ENCODE results near the gene POLE2. TPM values are rescaled to one million over a fixed set of nuclear protein-coding genes. Genes with fewer than 3 reads are reported as not detected.

Gene POLE2
- total RNA-seq, 1 experiment from 2014 or later, result 31.4 TPM

Other genes starting within 250 kb of the POLE2 start
- 1,677 and 1,733 TPM in 2 replicates for gene RPS29, start 101.8 kb downstream of the POLE2 start, total RNA-seq (2022)
- gene LRR1, start 89.3 kb downstream of the POLE2 start, total RNA-seq (2022), result 32.0 and 34.8 TPM in 2 replicates
- 181 and 191 TPM in 2 replicates for gene RPL36AL, start 67.6 kb downstream of the POLE2 start, total RNA-seq (2022)
- gene MGAT2, start 67.4 kb downstream of the POLE2 start, total RNA-seq (2022), result 42.1 and 47.5 TPM in 2 replicates
- gene DNAAF2, start 53.0 kb downstream of the POLE2 start, total RNA-seq (2022), result 11.4 and 11.5 TPM in 2 replicates
- 0.97 and 0.98 TPM in 2 replicates for gene KLHDC1, start 4.9 kb upstream of the POLE2 start, total RNA-seq (2022)
- 76.5 and 89.4 TPM in 2 replicates for gene KLHDC2, start 79.9 kb upstream of the POLE2 start, total RNA-seq (2022)
- 57.4 and 62.7 TPM in 2 replicates for gene NEMF, start 164.6 kb upstream of the POLE2 start, total RNA-seq (2022)
- 58.1 and 58.8 TPM in 2 replicates for gene ARF6, start 204.9 kb upstream of the POLE2 start, total RNA-seq (2022)